ENCODE data around the gene DGKI.

Gene DGKI

DNA sequence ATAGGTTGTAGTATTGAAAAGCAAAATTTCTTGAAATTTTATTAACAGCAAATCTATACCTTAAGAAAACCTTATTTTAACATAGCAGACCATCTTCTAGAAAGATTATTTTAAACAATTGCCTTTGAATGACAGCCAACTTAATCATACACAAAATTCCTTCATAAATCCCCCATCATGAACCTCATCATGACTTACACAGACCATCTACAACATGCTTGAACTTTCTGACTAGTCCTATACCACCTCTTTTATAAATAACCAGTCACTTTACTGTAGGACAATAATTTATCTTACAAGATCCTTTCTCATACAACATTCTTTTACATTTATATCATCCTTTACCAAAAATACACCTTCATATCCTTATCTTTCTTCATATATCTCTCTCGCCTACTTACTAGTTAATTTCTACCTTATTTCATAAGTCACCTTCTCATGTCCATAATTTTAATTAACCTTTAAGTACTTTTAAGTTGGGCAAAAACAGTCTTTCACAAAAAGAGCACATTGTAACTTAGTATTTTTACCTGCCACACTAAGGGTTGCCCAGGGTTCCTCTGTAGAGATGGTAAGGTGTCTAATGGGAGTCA is 486.6 kb downstream of the DGKI start:
- Histone ChIP-seq H3K4me1 (ENCODE audit: control insufficient read depth in 2 of 2, insufficient read depth in 1 of 2, low read depth in 1 of 2, low read length in 2 of 2) (no peaks in the 10 kb centered on the region), H3K14ac (ENCODE audit: low read length) (no peak overlapping the region), H2AFZ (ENCODE audit: low read length) (no peak overlapping the region), H3K23ac (ENCODE audit: low read depth, low read length, poor library complexity) (no peak overlapping the region), H3K4ac (ENCODE audit: low read length) (no peak overlapping the region), H2AK5ac (ENCODE audit: low read depth, low read length) (no peak overlapping the region), H4K8ac (ENCODE audit: low read depth, low read length) (no peak overlapping the region), H3K4me2 (ENCODE audit: insufficient read depth, low read length, poor library complexity, severe bottlenecking) (no peak overlapping the region), H2BK15ac (ENCODE audit: low read length) (no peak overlapping the region), H4K91ac (ENCODE audit: low read depth, low read length, poor library complexity) (no peak overlapping the region), H3K9ac (ENCODE audit: low read depth, low read length, poor library complexity) (no peak overlapping the region), H3K4me3 (ENCODE audit: low read length in 2 of 2) (no peak overlapping the region), H2BK120ac (ENCODE audit: low read depth, low read length) (no peak overlapping the region), H3K27ac (replicated peaks; ENCODE audit: low read length) (no peak overlapping the region), H2BK5ac (ENCODE audit: low read length) (no peak overlapping the region), H3K27me3 (ENCODE audit: control insufficient read depth in 3 of 3, insufficient read depth in 3 of 3, low read depth in 1 of 3, low read length in 3 of 3) (no peaks in the 10 kb centered on the region), H3K79me1 (ENCODE audit: low read depth, low read length) (no peaks in the 10 kb centered on the region), H3K9me3 (replicated peaks in 1 of 2; ENCODE audit: control insufficient read depth in 2 of 2, insufficient read depth in 1 of 2, low read depth in 1 of 2, low read length in 2 of 2) (peaks cover 24 to 60% of the 10 kb centered on the region in 2 donors), H2BK12ac (ENCODE audit: low read length) (no peak overlapping the region), H3K36me3 (replicated peaks in 1 of 2; ENCODE audit: control insufficient read depth in 2 of 2, insufficient read depth in 2 of 2, low read length in 2 of 2) (peaks cover 0 to 2% of the 10 kb centered on the region in 2 donors), H3K18ac (ENCODE audit: low read length) (no peak overlapping the region)
- 55 to 100% methylated on average over 1 of the region's 1 CpG for WGBS, 2 donors (ENCODE audit: extremely low coverage in 2 of 2, insufficient read length in 2 of 2, insufficient replicate concordance in 1 of 2)
- peak; percentile 24 for DNase-seq (ENCODE audit: low spot score)

GRCh38 chr7:137354961-137355360 is 491.8 kb downstream of the DGKI start:
- Histone ChIP-seq H3K14ac (ENCODE audit: low read length) (no peak overlapping the region), H2BK5ac (ENCODE audit: low read length) (no peak overlapping the region), H3K4me2 (ENCODE audit: insufficient read depth, low read length, poor library complexity, severe bottlenecking) (no peak overlapping the region), H2BK120ac (ENCODE audit: low read depth, low read length) (no peak overlapping the region), H2BK12ac (ENCODE audit: low read length) (no peak overlapping the region), H3K4me1 (ENCODE audit: control insufficient read depth in 2 of 2, insufficient read depth in 1 of 2, low read depth in 1 of 2, low read length in 2 of 2) (no peaks in the 10 kb centered on the region), H3K9ac (ENCODE audit: low read depth, low read length, poor library complexity) (no peak overlapping the region), H4K8ac (ENCODE audit: low read depth, low read length) (no peak overlapping the region), H3K27ac (replicated peaks; ENCODE audit: low read length) (no peak overlapping the region), H4K91ac (ENCODE audit: low read depth, low read length, poor library complexity) (no peak overlapping the region), H3K4me3 (ENCODE audit: low read length in 2 of 2) (no peak overlapping the region), H3K27me3 (ENCODE audit: control insufficient read depth in 3 of 3, insufficient read depth in 3 of 3, low read depth in 1 of 3, low read length in 3 of 3) (no peaks in the 10 kb centered on the region), H3K79me1 (ENCODE audit: low read depth, low read length) (no peaks in the 10 kb centered on the region), H2AK5ac (ENCODE audit: low read depth, low read length) (no peak overlapping the region), H2BK15ac (ENCODE audit: low read length) (no peak overlapping the region), H3K18ac (ENCODE audit: low read length) (no peak overlapping the region), H3K23ac (ENCODE audit: low read depth, low read length, poor library complexity) (no peak overlapping the region), H3K36me3 (replicated peaks in 1 of 2; ENCODE audit: control insufficient read depth in 2 of 2, insufficient read depth in 2 of 2, low read length in 2 of 2) (no peaks in the 10 kb centered on the region), H2AFZ (ENCODE audit: low read length) (no peak overlapping the region), H3K9me3 (replicated peaks in 1 of 2; ENCODE audit: control insufficient read depth in 2 of 2, insufficient read depth in 1 of 2, low read depth in 1 of 2, low read length in 2 of 2) (peaks cover 7 to 22% of the 10 kb centered on the region in 2 donors), H3K4ac (ENCODE audit: low read length) (no peak overlapping the region)
- DNase-seq (ENCODE audit: low spot score) = no peak

- H3K4me1 ChIP-seq (ENCODE audit: control insufficient read depth in 2 of 2, insufficient read depth in 1 of 2, low read depth in 1 of 2, low read length in 2 of 2) = no peaks in the 10 kb centered on the region
- no peak overlapping the region for H3K27ac ChIP-seq (replicated peaks; ENCODE audit: low read length)
- H2BK15ac ChIP-seq (ENCODE audit: low read length) = no peak overlapping the region
- H3K23ac ChIP-seq (ENCODE audit: low read depth, low read length, poor library complexity) = no peak overlapping the region
- H3K27me3 ChIP-seq (ENCODE audit: control insufficient read depth in 3 of 3, insufficient read depth in 3 of 3, low read depth in 1 of 3, low read length in 3 of 3) = no peaks in the 10 kb centered on the region
- H3K14ac ChIP-seq (ENCODE audit: low read length) = no peak overlapping the region
- H2BK5ac ChIP-seq (ENCODE audit: low read length) = no peak overlapping the region
- no peak overlapping the region for H3K4me2 ChIP-seq (ENCODE audit: insufficient read depth, low read length, poor library complexity, severe bottlenecking)
- no peak overlapping the region for H3K18ac ChIP-seq (ENCODE audit: low read length)
- H4K8ac ChIP-seq (ENCODE audit: low read depth, low read length) = no peak overlapping the region
- H3K9me3 ChIP-seq (replicated peaks in 1 of 2; ENCODE audit: control insufficient read depth in 2 of 2, insufficient read depth in 1 of 2, low read depth in 1 of 2, low read length in 2 of 2) = peaks cover 7 to 18% of the 10 kb centered on the region in 2 donors
- no peaks in the 10 kb centered on the region for H3K36me3 ChIP-seq (replicated peaks in 1 of 2; ENCODE audit: control insufficient read depth in 2 of 2, insufficient read depth in 2 of 2, low read length in 2 of 2)
- no peak overlapping the region for H2AK5ac ChIP-seq (ENCODE audit: low read depth, low read length)
- no peak overlapping the region for H4K91ac ChIP-seq (ENCODE audit: low read depth, low read length, poor library complexity)
- H2BK120ac ChIP-seq (ENCODE audit: low read depth, low read length) = no peak overlapping the region
- H3K4me3 ChIP-seq (ENCODE audit: low read length in 2 of 2) = no peak overlapping the region
- no CpG with 5 or more reads among the region's 5 CpGs for WGBS, 2 donors (ENCODE audit: extremely low coverage in 2 of 2, insufficient read length in 2 of 2, insufficient replicate concordance in 1 of 2)
- no peak for DNase-seq (ENCODE audit: low spot score)
- no peak overlapping the region for H3K4ac ChIP-seq (ENCODE audit: low read length)
- H2BK12ac ChIP-seq (ENCODE audit: low read length) = no peak overlapping the region
- no peaks in the 10 kb centered on the region for H3K79me1 ChIP-seq (ENCODE audit: low read depth, low read length)
- H2AFZ ChIP-seq (ENCODE audit: low read length) = no peak overlapping the region
- H3K9ac ChIP-seq (ENCODE audit: low read depth, low read length, poor library complexity) = no peak overlapping the region
These were observed 492.4 kb downstream of the DGKI start for GRCh38 chr7:137354396-137354795.

DNA sequence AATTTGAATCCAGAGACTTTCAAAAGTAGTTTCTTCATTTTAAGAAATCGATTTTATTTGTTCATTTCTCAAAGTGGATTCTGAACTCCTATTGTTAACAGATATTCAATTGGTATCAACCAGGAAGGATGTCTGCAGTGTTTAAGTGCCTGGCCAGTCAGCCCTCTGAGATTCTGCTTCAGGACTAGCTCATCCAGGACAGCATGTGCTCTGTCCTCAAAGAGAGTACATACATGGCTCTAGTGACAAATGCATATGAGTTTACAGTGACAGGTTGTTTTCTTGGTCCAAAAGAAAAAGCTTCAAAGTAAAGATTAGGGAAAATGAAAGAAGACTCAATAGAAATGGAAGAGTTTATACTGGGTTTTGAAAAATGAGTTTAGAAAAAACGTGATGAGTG is 494.8 kb downstream of the DGKI start:
- 100% methylated on average over 1 of the region's 2 CpGs; no CpG with 5 or more reads in 1 of the 2 donors for WGBS, 2 donors (ENCODE audit: extremely low coverage in 2 of 2, insufficient read length in 2 of 2, insufficient replicate concordance in 1 of 2)
- Histone ChIP-seq H3K18ac (ENCODE audit: low read length) (no peak overlapping the region), H3K9me3 (replicated peaks in 1 of 2; ENCODE audit: control insufficient read depth in 2 of 2, insufficient read depth in 1 of 2, low read depth in 1 of 2, low read length in 2 of 2) (peaks cover 2 to 4% of the 10 kb centered on the region in 2 donors), H2BK5ac (ENCODE audit: low read length) (no peak overlapping the region), H3K9ac (ENCODE audit: low read depth, low read length, poor library complexity) (no peak overlapping the region), H3K4ac (ENCODE audit: low read length) (no peak overlapping the region), H2AFZ (ENCODE audit: low read length) (no peak overlapping the region), H3K27me3 (ENCODE audit: control insufficient read depth in 3 of 3, insufficient read depth in 3 of 3, low read depth in 1 of 3, low read length in 3 of 3) (no peaks in the 10 kb centered on the region), H2BK12ac (ENCODE audit: low read length) (no peak overlapping the region), H2BK15ac (ENCODE audit: low read length) (no peak overlapping the region), H3K27ac (replicated peaks; ENCODE audit: low read length) (no peak overlapping the region), H3K4me1 (ENCODE audit: control insufficient read depth in 2 of 2, insufficient read depth in 1 of 2, low read depth in 1 of 2, low read length in 2 of 2) (peaks cover 0 to 2% of the 10 kb centered on the region in 2 donors), H2AK5ac (ENCODE audit: low read depth, low read length) (no peak overlapping the region), H2BK120ac (ENCODE audit: low read depth, low read length) (no peak overlapping the region), H3K23ac (ENCODE audit: low read depth, low read length, poor library complexity) (no peak overlapping the region), H3K4me2 (ENCODE audit: insufficient read depth, low read length, poor library complexity, severe bottlenecking) (no peak overlapping the region), H4K91ac (ENCODE audit: low read depth, low read length, poor library complexity) (no peak overlapping the region), H4K8ac (ENCODE audit: low read depth, low read length) (no peak overlapping the region), H3K36me3 (replicated peaks in 1 of 2; ENCODE audit: control insufficient read depth in 2 of 2, insufficient read depth in 2 of 2, low read length in 2 of 2) (no peaks in the 10 kb centered on the region), H3K14ac (ENCODE audit: low read length) (no peak overlapping the region), H3K4me3 (ENCODE audit: low read length in 2 of 2) (no peak overlapping the region), H3K79me1 (ENCODE audit: low read depth, low read length) (no peaks in the 10 kb centered on the region)
- DNase-seq (ENCODE audit: low spot score) = no peak

Data from neuronal stem cell (in vitro differentiated cells).